Measurements from ENCODE around the gene UQCC3.
"Not testable (repeated sequence)": the region's sequence is repeated elsewhere in the genome, so short reads cannot be mapped to it uniquely, and the experiment has no call there.

Gene UQCC3

GRCh38 chr11:62671608-62672389 lies at the start of gene UQCC3, which contains the start of gene LBHD1:
Gene UQCC3, plus strand, starts transcription at chr11:62671673. Its CDS starts 73 bp downstream, at chr11:62671746.
Gene LBHD1, minus strand, starts transcription at chr11:62672267. Its CDS starts 2,236 bp downstream, at chr11:62670031.
- DNase-seq = peak; percentile 85

- DNase-seq = no peak
These were observed 48.9 kb upstream of the UQCC3 start for GRCh38 chr11:62622476-62623089.

- no peak for DNase-seq
These were observed 43.8 kb upstream of the UQCC3 start for GRCh38 chr11:62627713-62628112.

GRCh38 chr11:62632492-62632891 lies 39.0 kb upstream of the UQCC3 start:
- no peak for DNase-seq

GRCh38 chr11:62644220-62644619 lies 27.3 kb upstream of the UQCC3 start:
- no peak for DNase-seq

GRCh38 chr11:62645671-62645945 lies 25.9 kb upstream of the UQCC3 start:
- no peak for DNase-seq

- peak; percentile 97 for DNase-seq
These were observed 25.3 kb upstream of the UQCC3 start, which contains the start of gene GANAB for GRCh38 chr11:62645946-62646824. Gene GANAB, minus strand, starts transcription at chr11:62646613. Its CDS starts 14 bp downstream, at chr11:62646599.

GRCh38 chr11:62646825-62647608 lies 24.5 kb upstream of the UQCC3 start:
- no peak for DNase-seq

GRCh38 chr11:62647609-62648005 lies 23.9 kb upstream of the UQCC3 start:
- no peak for DNase-seq

GRCh38 chr11:62648185-62648966 lies 23.1 kb upstream of the UQCC3 start:
- no peak for DNase-seq

- DNase-seq = no peak
These were observed 22.5 kb upstream of the UQCC3 start for GRCh38 chr11:62648967-62649364.

- DNase-seq = no peak
These were observed 22.0 kb upstream of the UQCC3 start for GRCh38 chr11:62649486-62649885.

- not testable (repeated sequence) for DNase-seq
These were observed 21.2 kb upstream of the UQCC3 start for GRCh38 chr11:62650283-62650682.

GRCh38 chr11:62652161-62653006 lies 19.1 kb upstream of the UQCC3 start:
- no peak for DNase-seq

- no peak for DNase-seq
These were observed 17.2 kb upstream of the UQCC3 start for GRCh38 chr11:62654297-62654696.

GRCh38 chr11:62656796-62657429 lies 14.6 kb upstream of the UQCC3 start:
- no peak for DNase-seq

GRCh38 chr11:62664405-62665074 lies 6.9 kb upstream of the UQCC3 start:
- DNase-seq = peak; percentile 66

GRCh38 chr11:62665075-62665598 lies 6.3 kb upstream of the UQCC3 start, which contains the start of the genes C11orf98 and CSKMT:
Gene C11orf98, minus strand, starts transcription at chr11:62665210. Its CDS starts 41 bp downstream, at chr11:62665169.
Gene CSKMT, plus strand, starts transcription at chr11:62665312. Its CDS starts 568 bp downstream, at chr11:62665880.
- DNase-seq = peak; percentile 92

- no peak for DNase-seq
These were observed 5.7 kb upstream of the UQCC3 start for GRCh38 chr11:62665599-62666258.

Measured in NCI-H1105 treated with DMSO at 0.1 percent for 48 hours (cell line).